GM18502 (cell line): Measurements from ENCODE around the gene OSBP.
"Not testable (repeated sequence)": the region's sequence is repeated elsewhere in the genome, so short reads cannot be mapped to it uniquely, and the experiment has no call there.

ENCODE experiments used
- ATAC-seq: cut with Tn5 transposase; IDR thresholded peaks from one replicate; pipeline ENCODE4 v1.9.1; 2021; ENCODE audit warnings: mild to moderate bottlenecking; ENCODE audit not compliant: unreplicated experiment, poor library complexity

The OSBP gene

GRCh38 chr11:59555601-59556114 lies 59.9 kb downstream of the OSBP start:
- ATAC-seq = no peak

- ATAC-seq = no peak
Observed at GRCh38 chr11:59553323-59553722, 62.3 kb downstream of the OSBP start.

DNA sequence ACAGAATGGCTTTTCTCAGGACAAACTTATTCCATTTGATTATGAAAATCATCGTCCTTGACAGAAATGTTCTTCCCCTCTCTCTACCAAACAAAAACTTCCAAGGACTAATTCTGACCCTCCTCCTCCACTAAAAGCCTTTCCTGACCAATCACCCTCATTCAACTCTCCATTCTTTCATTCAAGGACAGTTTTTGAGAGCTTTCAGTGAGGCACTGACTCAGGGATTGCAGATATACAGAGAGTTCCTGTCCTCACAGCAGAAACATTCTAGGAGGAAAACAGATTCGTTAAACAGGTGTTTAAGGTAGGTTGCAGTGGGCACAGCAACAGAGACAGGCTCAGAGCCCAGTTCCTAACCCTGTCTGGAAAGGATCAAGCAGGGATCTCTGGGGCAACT lies 62.7 kb downstream of the OSBP start:
- ATAC-seq = no peak

DNA sequence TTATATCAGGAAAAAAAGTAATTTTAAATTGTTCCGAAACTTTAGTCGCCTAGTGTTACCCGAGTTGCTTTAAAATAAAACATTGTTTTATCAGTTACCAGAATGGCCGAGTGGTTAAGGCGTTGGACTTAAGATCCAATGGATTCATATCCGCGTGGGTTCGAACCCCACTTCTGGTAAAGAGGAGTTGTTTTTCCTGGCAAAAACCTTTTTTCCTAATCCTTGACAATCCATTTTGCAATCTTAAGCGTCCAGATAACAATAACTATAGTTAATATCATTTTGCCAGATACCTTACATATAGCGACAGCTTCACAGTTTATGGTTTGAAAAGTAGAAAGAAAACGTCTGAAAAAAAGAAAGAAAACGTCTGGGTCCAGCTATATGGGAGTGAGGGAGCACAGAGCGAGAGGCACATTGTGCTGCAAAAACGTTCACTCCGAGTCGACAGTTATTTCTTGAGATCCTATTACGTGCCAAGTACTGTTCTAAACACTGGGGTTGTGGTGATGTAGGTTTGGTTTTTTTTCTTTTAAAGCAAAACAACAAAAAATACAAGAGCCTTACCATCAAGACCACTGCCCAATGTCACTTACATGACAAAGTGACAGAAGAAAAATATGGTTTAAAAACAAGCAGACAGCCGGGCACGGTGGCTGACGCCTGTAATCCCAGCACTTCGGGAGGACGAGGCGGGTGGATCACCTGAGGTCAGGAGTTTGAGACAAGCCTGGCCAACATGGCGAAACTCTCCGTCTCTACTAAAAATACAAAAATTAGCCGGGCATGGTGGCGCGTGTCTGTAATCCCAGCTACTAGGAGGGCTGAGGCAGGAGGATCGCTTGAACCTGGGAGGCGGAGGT lies 63.7 kb downstream of the OSBP start:
- no peak for ATAC-seq

- peak; percentile 41 for ATAC-seq
Observed at GRCh38 chr11:59550842-59551658, 64.5 kb downstream of the OSBP start.

- peak; percentile 92 for ATAC-seq
Observed at GRCh38 chr11:59550368-59550841, 65.2 kb downstream of the OSBP start.

DNA sequence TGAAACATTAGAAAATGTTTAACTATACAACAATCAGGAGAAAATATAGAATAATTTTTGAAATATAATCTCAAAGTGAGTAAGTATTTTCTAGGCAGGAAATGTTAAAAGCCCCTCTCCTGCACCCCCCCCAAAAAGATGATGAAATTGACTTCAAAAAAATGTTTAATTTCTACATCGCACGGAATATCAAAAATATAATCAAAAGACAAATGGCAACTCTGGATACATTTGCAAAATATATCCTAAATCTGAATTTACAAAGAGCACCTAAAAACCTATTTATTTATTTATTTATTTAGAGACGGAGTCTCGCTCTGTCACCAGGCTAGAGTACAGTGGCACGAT lies 67.3 kb downstream of the OSBP start:
- ATAC-seq = no peak

- ATAC-seq = not testable (repeated sequence)
Observed at GRCh38 chr11:59547605-59548308, 67.8 kb downstream of the OSBP start.

GRCh38 chr11:59545179-59546020 lies 70.2 kb downstream of the OSBP start:
- ATAC-seq = no peak

DNA sequence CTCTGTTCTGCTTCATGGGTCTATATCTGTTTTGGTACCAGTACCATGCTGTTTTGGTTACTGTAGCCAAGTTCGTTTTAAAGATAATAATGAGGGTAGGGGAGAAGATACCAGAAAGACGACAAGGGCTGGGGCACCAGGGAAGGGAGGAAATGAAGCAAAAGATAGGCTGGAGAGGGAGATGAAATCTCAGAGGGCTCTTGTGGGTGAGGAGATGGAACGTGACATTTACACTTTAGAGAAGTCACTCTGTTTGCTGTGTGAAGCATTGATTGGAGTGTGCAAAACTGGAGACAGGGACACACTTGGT lies 70.8 kb downstream of the OSBP start:
- no peak for ATAC-seq

DNA sequence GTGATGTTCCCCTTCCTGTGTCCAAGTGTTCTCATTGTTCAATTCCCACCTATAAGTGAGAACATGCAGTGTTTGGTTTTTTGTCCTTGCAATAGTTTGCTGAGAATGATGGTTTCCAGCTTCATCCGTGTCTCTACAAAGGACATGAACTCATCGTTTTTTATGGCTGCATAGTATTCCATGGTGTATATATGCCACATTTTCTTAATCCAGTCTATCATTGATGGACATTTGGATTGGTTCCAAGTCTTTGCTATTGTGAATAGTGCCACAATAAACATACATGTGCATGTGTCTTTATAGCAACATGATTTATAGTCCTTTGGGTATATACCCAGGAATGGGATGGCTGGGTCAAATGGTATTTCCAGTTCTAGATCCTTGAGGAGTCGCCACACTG lies 71.9 kb downstream of the OSBP start:
- not testable (repeated sequence) for ATAC-seq

DNA sequence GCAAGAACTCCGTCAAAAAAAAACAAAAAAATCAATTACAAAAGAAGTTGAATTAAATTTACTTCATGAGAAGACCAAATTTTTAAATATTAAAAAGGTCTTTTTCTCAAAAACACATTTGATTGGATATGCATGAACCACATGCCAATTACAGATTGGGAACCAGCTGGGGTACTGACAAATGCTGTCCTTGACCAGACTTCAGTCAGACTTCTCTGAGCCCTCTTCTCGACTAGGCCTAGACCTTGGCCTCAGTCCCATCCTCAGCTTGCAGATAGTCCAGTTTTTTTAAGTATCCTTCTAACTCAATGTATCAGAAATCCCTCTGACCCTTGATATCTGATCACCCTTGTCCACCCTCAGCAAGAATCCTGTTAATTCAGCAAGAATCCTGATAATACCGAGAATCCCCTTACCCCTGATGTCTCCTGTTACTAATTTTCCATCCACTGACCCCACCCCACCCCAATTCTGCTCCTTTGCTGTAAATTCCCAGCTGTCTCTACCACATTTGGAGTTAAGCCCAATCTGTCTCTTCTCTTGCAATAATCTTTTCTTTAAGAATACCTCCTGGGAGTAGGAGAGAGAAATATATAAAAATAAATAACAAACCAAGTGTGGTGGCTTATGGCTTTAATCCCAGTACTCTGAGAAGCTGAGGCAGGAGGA lies 73.3 kb downstream of the OSBP start:
- no peak for ATAC-seq

DNA sequence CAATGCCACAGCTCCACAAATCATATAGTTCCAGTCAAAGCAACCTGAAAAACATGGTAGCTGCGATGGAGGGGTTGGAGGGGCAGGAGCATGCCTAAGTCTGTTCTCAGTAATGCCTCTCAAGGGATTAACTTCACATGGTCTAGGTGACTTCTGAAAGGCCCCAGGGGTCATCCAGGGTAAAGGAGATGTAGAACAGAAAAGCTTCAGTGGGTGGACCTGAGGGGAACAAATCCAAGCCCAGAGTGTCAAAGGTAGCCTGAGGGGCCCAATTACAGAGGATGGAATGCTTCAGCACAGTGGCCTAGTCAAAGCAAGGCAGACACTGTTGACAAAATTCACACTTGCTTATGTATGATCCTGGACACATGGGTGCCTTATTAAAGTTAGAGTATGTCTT lies 80.9 kb downstream of the OSBP start:
- ATAC-seq = no peak

GRCh38 chr11:59532620-59533019 lies 83.0 kb downstream of the OSBP start:
- ATAC-seq = no peak

DNA sequence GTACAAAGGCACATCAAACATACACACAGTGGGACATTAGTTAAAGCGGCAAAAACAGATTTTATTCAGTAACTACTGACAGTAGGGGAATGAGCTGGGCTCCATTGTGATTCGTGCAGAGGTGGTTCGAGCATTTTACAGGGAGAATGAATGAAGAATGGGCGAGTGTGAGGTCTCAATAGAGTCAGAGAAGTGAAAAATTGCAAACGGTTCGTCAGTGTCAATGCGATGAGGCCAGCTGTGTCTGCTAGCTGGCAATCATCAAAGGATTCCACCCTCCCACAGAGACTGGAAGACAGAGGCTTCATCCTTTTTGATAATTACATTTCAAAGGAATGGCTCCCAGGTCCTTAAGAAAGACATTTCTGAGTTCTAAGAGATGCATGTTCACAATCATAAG lies 86.9 kb downstream of the OSBP start:
- no peak for ATAC-seq
